Endothelial cell of umbilical vein (primary cell): ENCODE data around the gene CACNB1. TPM values are rescaled to one million over a fixed set of nuclear protein-coding genes. Genes with fewer than 3 reads are reported as not detected.

ENCODE experiments used
- BruUV-seq: library from RNA; stranded (reverse); fragments of 400-500 nt; replicated peaks from 2 replicates; lab custom pipeline; 2021; lab: Mats Ljungman, UMichigan
- CTCF ChIA-PET: fragments of 300-600, 350-600 bp; sonication (Branson Sonifier 250); formaldehyde crosslinking; loops from one replicate; lab custom pipeline; 2021; ENCODE audit warnings: antibody characterized with exemption, inconsistent platforms; lab: Charles Lee
- POLR2A ChIA-PET: fragments of 300-600, 350-600 bp; sonication (Branson Sonifier 250); formaldehyde crosslinking; loops from one replicate; lab custom pipeline; 2021; ENCODE audit warnings: antibody characterized with exemption, inconsistent platforms; lab: Charles Lee
- DNase-seq: peaks from one replicate; pipeline ENCODE4 v3.0.0-alpha.2; 2011; ENCODE audit warnings: low read depth, low spot score
- FAIRE-seq: peaks from 2 replicates; lab custom pipeline; 2011; peaks lifted over from hg19 to GRCh38; lab: Jason Lieb, UNC
- H2AFZ ChIP-seq: 2 replicates; pipeline ENCODE4 v1.6.0; 2012; ENCODE audit warnings: low read depth, low read length, control low read depth, inconsistent platforms
- H3K27ac ChIP-seq: 2 replicates; pipeline ENCODE4 v1.5.1; 2011; ENCODE audit warnings: low read depth, mild to moderate bottlenecking, control low read depth, low read length, moderate library complexity; ENCODE audit not compliant: insufficient read depth
- H3K27me3 ChIP-seq, 2 experiments: 2 replicates each; pipeline versions ENCODE4 v1.6.0 to v1.6.1; 2011; ENCODE audit warnings: low read length in 2 of 2, mixed read lengths in 1 of 2; ENCODE audit not compliant: control insufficient read depth in 2 of 2, insufficient read depth in 2 of 2
- H3K36me3 ChIP-seq, 2 experiments: 2 replicates in 1 of 2; 3 replicates in 1 of 2; pipeline ENCODE4 v1.5.1; 2011; ENCODE audit warnings: low read length in 2 of 2, mild to moderate bottlenecking in 1 of 2, moderate library complexity in 1 of 2; ENCODE audit not compliant: control insufficient read depth in 2 of 2, insufficient read depth in 2 of 2; ENCODE audit errors: extremely low read depth in 1 of 2
- H3K4me1 ChIP-seq: 3 replicates; pipeline ENCODE4 v1.5.1; 2011; ENCODE audit warnings: mild to moderate bottlenecking, low read length; ENCODE audit not compliant: control insufficient read depth, insufficient read depth; ENCODE audit errors: extremely low read depth
- H3K4me2 ChIP-seq: 2 replicates; pipeline ENCODE4 v1.6.1; 2011; ENCODE audit warnings: low read length, control low read depth, mixed read lengths; ENCODE audit not compliant: insufficient read depth
- H3K4me3 ChIP-seq, 3 experiments: fragments of 200-600 bp in 1 of 3; sonication (generic), shearing (Covaris generic) in 1 of 3; replicated peaks in 1 of 3; 2 replicates each; pipeline ENCODE4 v1.5.1; 2011 to 2016; ENCODE audit warnings: control low read depth in 3 of 3, low read length in 3 of 3, mild to moderate bottlenecking in 2 of 3, inconsistent platforms in 1 of 3, low read depth in 1 of 3, moderate library complexity in 1 of 3; ENCODE audit not compliant: insufficient read depth in 1 of 3
- H3K79me2 ChIP-seq: 2 replicates; pipeline ENCODE4 v1.6.0; 2012; ENCODE audit warnings: low read length, inconsistent platforms; ENCODE audit not compliant: control insufficient read depth, insufficient read depth
- H3K9ac ChIP-seq: replicated peaks from 2 replicates; pipeline ENCODE3; 2011; ENCODE audit warnings: low read length, control low read depth; ENCODE audit not compliant: insufficient read depth; ENCODE audit errors: extremely low read depth
- H3K9me1 ChIP-seq: replicated peaks from 3 replicates; pipeline ENCODE4 v1.6.0; 2011; ENCODE audit warnings: mild to moderate bottlenecking, low read length; ENCODE audit not compliant: control insufficient read depth, insufficient read depth; ENCODE audit errors: extremely low read depth
- H3K9me3 ChIP-seq: replicated peaks from 2 replicates; pipeline ENCODE4 v1.5.1; 2012; ENCODE audit warnings: low read length, inconsistent platforms; ENCODE audit not compliant: control insufficient read depth, insufficient read depth
- H4K20me1 ChIP-seq: replicated peaks from 2 replicates; pipeline ENCODE3; 2011; ENCODE audit warnings: mild to moderate bottlenecking, low read length; ENCODE audit not compliant: control insufficient read depth, insufficient read depth; ENCODE audit errors: extremely low read depth
- EZH2 ChIP-seq: IDR thresholded peaks from 2 replicates; pipeline ENCODE4 v1.6.1; 2012; ENCODE audit warnings: borderline replicate concordance, low read depth, mild to moderate bottlenecking, moderate library complexity, low read length, inconsistent platforms; ENCODE audit not compliant: severe bottlenecking
- FOS ChIP-seq: IDR thresholded peaks from 2 replicates; pipeline ENCODE4 v1.6.1; 2011; ENCODE audit warnings: mild to moderate bottlenecking, low read length, moderate library complexity, borderline replicate concordance; ENCODE audit not compliant: insufficient read depth
- MAX ChIP-seq: IDR thresholded peaks from 2 replicates; pipeline ENCODE4 v1.6.1; 2011; ENCODE audit not compliant: insufficient read depth, insufficient read length
- MYC ChIP-seq: IDR thresholded peaks from one replicate; pipeline ENCODE4 v1.6.1; 2011; ENCODE audit warnings: mild to moderate bottlenecking, low read depth, low read length
- dilution Hi-C: fragments of 300-500 bp; cut with MboI; formaldehyde crosslinking; loops from one replicate; pipeline ENCODE4 v1.15.0; 2019; ENCODE audit warnings: low sequenced_read_pairs; ENCODE audit not compliant: extremely low pct_ligation_motif_present
- intact Hi-C: fragments of 100-400 bp; cut with micrococcal nuclease; formaldehyde crosslinking; loops from one replicate; pipeline ENCODE4 v1.10.0; 2022
- polyA plus RNA-seq, 4 experiments: library from polyadenylated mRNA; depleted of rRNA in 3 of 4; stranded (reverse) in 3 of 4; unstranded in 1 of 4; fragments of >200 nt; gene quantifications; 2 replicates each; pipeline versions ENCODE4 v1.2.1 to v1.2.3, GENCODE V29; 2011 to 2012; ENCODE audit warnings: missing spikeins in 1 of 4
- total RNA-seq: library from RNA; stranded (reverse); gene quantifications from 2 replicates; pipeline ENCODE4 v1.2.3, GENCODE V29; 2021
- TF ChIP-seq, protein P1 (sequence below), 2 donors: IDR thresholded peaks; 1 replicate in 1 of 2; 2 replicates in 1 of 2; pipeline ENCODE4 v1.5.1; 2011; ENCODE audit warnings: low read length in 2 of 2, mild to moderate bottlenecking in 2 of 2, moderate library complexity in 2 of 2, control low read depth in 1 of 2, inconsistent platforms in 1 of 2, low read depth in 1 of 2; ENCODE audit not compliant: insufficient read depth in 1 of 2; ENCODE audit errors: extremely low read depth in 1 of 2

Gene CACNB1
- total and polyA plus RNA-seq, 2 donors (not counting 3 experiments of a cell fraction or from before 2014, with no cell fraction given), result 4.7 to 12.3 TPM

DNA sequence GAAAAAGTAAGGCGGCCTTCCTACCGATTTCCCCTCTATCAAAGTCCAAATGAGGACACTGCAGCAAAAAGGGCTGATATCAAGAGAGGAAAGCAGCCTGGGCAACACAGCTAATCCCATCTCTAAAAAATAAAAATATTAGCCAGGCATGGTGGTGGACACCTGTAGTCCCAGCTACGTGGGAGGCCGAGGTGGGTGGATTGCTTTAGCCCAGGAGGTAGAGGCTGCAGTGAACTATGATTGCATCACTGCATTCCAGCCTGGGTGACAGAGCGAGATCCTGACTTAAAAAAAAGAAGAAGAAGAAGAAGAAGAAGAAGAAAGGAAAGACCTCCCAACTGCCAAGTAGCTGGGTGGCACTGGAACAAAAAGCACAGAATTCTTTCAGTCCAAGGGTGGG lies 14.4 kb downstream of the CACNB1 start:
- POLR2A ChIA-PET, result no interaction called here

More for the DNA sequence above, 14.4 kb downstream of the CACNB1 start:
- no peaks in the 10 kb centered on the region for H4K20me1 ChIP-seq
- H3K9me1 ChIP-seq, result no peaks in the 10 kb centered on the region
- no peaks in the 10 kb centered on the region for H3K79me2 ChIP-seq
- DNase-seq, result no peak
- no peak overlapping the region for H3K4me2 ChIP-seq
- no peaks in the 10 kb centered on the region for H3K27me3 ChIP-seq
- intact Hi-C loops, result no loop called here
- no peak overlapping the region for H3K4me3 ChIP-seq
- no peak for FAIRE-seq
- peaks cover 3 to 41% of the 10 kb centered on the region in 2 experiments for H3K36me3 ChIP-seq
- no peak overlapping the region for H2AFZ ChIP-seq
- TF ChIP-seq EZH2 (no peak), FOS (no peak), MYC (no peak), MAX (no peak)
- TF ChIP-seq, protein P1, sequence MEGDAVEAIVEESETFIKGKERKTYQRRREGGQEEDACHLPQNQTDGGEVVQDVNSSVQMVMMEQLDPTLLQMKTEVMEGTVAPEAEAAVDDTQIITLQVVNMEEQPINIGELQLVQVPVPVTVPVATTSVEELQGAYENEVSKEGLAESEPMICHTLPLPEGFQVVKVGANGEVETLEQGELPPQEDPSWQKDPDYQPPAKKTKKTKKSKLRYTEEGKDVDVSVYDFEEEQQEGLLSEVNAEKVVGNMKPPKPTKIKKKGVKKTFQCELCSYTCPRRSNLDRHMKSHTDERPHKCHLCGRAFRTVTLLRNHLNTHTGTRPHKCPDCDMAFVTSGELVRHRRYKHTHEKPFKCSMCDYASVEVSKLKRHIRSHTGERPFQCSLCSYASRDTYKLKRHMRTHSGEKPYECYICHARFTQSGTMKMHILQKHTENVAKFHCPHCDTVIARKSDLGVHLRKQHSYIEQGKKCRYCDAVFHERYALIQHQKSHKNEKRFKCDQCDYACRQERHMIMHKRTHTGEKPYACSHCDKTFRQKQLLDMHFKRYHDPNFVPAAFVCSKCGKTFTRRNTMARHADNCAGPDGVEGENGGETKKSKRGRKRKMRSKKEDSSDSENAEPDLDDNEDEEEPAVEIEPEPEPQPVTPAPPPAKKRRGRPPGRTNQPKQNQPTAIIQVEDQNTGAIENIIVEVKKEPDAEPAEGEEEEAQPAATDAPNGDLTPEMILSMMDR (IDR thresholded peaks at IDR 0.05; ENCODE audit: extremely low read depth in 1 of 2, insufficient read depth in 1 of 2, low read depth in 1 of 2, low read length in 2 of 2), result no peak
- H3K4me1 ChIP-seq, result peaks cover 6% of the 10 kb centered on the region
- dilution Hi-C loops, result no loop called here
- BruUV-seq, result no TSS peak
- no peaks in the 10 kb centered on the region for H3K9me3 ChIP-seq
- CTCF ChIA-PET, result interaction anchor here (0.8 to 1.5 kb wide), 5 partner anchors 8 to 62 kb away, joined by 3 to 13 read pairs (median 4); no protein-coding TSS in a partner anchor
- H3K27ac ChIP-seq, result no peak overlapping the region
- no peak overlapping the region for H3K9ac ChIP-seq
